ENCODE measurements around the gene SLC9A3.

Gene SLC9A3

DNA sequence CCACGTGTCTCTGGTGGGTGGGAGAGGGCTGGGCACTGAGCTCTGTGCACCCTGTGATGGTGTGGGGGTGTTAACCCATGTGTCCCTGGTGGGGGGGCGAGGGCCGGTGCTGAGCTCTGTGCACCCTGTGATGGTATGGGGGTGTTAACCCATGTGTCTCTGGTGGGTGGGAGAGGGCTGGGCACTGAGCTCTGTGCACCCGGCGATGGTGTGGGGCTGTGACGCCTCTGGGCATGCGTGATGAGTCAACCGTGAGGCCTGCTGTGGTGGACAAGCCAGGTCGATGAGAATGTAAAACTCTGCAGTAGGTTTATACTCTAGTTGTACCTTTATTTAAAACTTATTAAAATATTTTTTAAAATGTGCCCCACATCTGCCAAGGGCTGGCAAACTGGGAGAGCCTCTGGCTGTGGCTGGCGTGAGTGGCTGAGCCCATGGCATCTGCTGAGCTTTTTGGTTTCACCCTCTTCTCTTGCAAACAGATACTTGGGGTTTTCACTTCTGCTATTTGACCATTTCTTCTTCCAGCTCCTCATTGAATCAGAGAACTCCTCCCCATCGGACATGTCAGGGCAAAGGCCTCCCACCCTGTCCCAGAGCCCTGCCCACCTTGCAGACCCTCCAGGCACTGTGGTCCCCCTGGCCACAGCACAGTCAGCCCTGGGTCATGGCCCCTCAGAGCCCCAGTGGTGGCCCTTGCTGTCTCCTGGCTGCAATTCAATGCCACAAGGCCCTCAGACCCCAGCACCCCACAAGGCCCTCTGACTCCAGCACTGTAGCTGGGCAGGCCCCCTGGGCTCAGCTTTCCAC, 99.7 kb downstream of the SLC9A3 start:
- H3K4me1 ChIP-seq (ENCODE audit: control insufficient read depth, low read length) = peaks cover 43% of the 10 kb centered on the region
- no peaks in the 10 kb centered on the region for H3K27me3 ChIP-seq (ENCODE audit: control insufficient read depth, low read length)
- TF ChIP-seq EZH2phosphoT487 (IDR thresholded peaks at IDR 0.05; ENCODE audit: borderline replicate concordance, low read length) = no peak
- TF ChIP-seq, protein P1, sequence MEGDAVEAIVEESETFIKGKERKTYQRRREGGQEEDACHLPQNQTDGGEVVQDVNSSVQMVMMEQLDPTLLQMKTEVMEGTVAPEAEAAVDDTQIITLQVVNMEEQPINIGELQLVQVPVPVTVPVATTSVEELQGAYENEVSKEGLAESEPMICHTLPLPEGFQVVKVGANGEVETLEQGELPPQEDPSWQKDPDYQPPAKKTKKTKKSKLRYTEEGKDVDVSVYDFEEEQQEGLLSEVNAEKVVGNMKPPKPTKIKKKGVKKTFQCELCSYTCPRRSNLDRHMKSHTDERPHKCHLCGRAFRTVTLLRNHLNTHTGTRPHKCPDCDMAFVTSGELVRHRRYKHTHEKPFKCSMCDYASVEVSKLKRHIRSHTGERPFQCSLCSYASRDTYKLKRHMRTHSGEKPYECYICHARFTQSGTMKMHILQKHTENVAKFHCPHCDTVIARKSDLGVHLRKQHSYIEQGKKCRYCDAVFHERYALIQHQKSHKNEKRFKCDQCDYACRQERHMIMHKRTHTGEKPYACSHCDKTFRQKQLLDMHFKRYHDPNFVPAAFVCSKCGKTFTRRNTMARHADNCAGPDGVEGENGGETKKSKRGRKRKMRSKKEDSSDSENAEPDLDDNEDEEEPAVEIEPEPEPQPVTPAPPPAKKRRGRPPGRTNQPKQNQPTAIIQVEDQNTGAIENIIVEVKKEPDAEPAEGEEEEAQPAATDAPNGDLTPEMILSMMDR (IDR thresholded peaks at IDR 0.05; ENCODE audit: low read depth, low read length, poor library complexity, severe bottlenecking) = no peak
- H3K36me3 ChIP-seq (ENCODE audit: control insufficient read depth, low read length) = peaks cover 29% of the 10 kb centered on the region
- H3K9me3 ChIP-seq (ENCODE audit: control insufficient read depth, insufficient read depth, low read length) = no peaks in the 10 kb centered on the region
- H3K79me2 ChIP-seq (ENCODE audit: control insufficient read depth, low read length) = no peaks in the 10 kb centered on the region
- peak overlapping the region; percentile 84 for H3K27ac ChIP-seq (ENCODE audit: low read depth, low read length)
- no peaks in the 10 kb centered on the region for H4K20me1 ChIP-seq (ENCODE audit: control insufficient read depth, insufficient read depth, low read depth, low read length)
- peak overlapping the region; percentile 51 for H3K4me3 ChIP-seq (ENCODE audit: low read length)
- peak overlapping the region; percentile 68 for H3K4me2 ChIP-seq (ENCODE audit: low read length)
- no peaks in the 10 kb centered on the region for H3K9me2 ChIP-seq (replicated peaks; ENCODE audit: control insufficient read depth, low read length)
- H3F3A ChIP-seq (ENCODE audit: control insufficient read depth, insufficient read depth) = no peaks in the 10 kb centered on the region; the same call in 1 of the 2 replicates

- Histone ChIP-seq H3K4me3 (ENCODE audit: low read length) (peak overlapping the region; percentile 51), H4K20me1 (ENCODE audit: control insufficient read depth, insufficient read depth, low read depth, low read length) (no peaks in the 10 kb centered on the region), H3K36me3 (ENCODE audit: control insufficient read depth, low read length) (peaks cover 24% of the 10 kb centered on the region), H3K4me1 (ENCODE audit: control insufficient read depth, low read length) (peaks cover 35% of the 10 kb centered on the region), H3K27ac (ENCODE audit: low read depth, low read length) (peak overlapping the region; percentile 84), H3K4me2 (ENCODE audit: low read length) (peak overlapping the region; percentile 68), H3K79me2 (ENCODE audit: control insufficient read depth, low read length) (no peaks in the 10 kb centered on the region), H3K9me3 (ENCODE audit: control insufficient read depth, insufficient read depth, low read length) (no peaks in the 10 kb centered on the region), H3K27me3 (ENCODE audit: control insufficient read depth, low read length) (no peaks in the 10 kb centered on the region), H3F3A (ENCODE audit: control insufficient read depth, insufficient read depth) (no peaks in the 10 kb centered on the region; the same call in 1 of the 2 replicates), H3K9me2 (replicated peaks; ENCODE audit: control insufficient read depth, low read length) (no peaks in the 10 kb centered on the region)
- TF ChIP-seq, protein P1 (IDR thresholded peaks at IDR 0.05; ENCODE audit: low read depth, low read length, poor library complexity, severe bottlenecking) = no peak
- no peak for TF ChIP-seq EZH2phosphoT487 (IDR thresholded peaks at IDR 0.05; ENCODE audit: borderline replicate concordance, low read length)
Observed at GRCh38 chr5:423626-424261, 100.5 kb downstream of the SLC9A3 start.

GRCh38 chr5:423233-423565, 101.0 kb downstream of the SLC9A3 start:
- no peak overlapping the region for H3K27ac ChIP-seq (ENCODE audit: low read depth, low read length)
- peaks cover 33% of the 10 kb centered on the region for H3K4me1 ChIP-seq (ENCODE audit: control insufficient read depth, low read length)
- no peak for TF ChIP-seq EZH2phosphoT487 (IDR thresholded peaks at IDR 0.05; ENCODE audit: borderline replicate concordance, low read length)
- TF ChIP-seq, protein P1 (IDR thresholded peaks at IDR 0.05; ENCODE audit: low read depth, low read length, poor library complexity, severe bottlenecking) = no peak
- H4K20me1 ChIP-seq (ENCODE audit: control insufficient read depth, insufficient read depth, low read depth, low read length) = no peaks in the 10 kb centered on the region
- no peaks in the 10 kb centered on the region; the same call in 1 of the 2 replicates for H3F3A ChIP-seq (ENCODE audit: control insufficient read depth, insufficient read depth)
- peaks cover 27% of the 10 kb centered on the region for H3K36me3 ChIP-seq (ENCODE audit: control insufficient read depth, low read length)
- H3K27me3 ChIP-seq (ENCODE audit: control insufficient read depth, low read length) = no peaks in the 10 kb centered on the region
- H3K9me2 ChIP-seq (replicated peaks; ENCODE audit: control insufficient read depth, low read length) = no peaks in the 10 kb centered on the region
- no peak overlapping the region for H3K4me3 ChIP-seq (ENCODE audit: low read length)
- no peak overlapping the region for H3K4me2 ChIP-seq (ENCODE audit: low read length)
- no peaks in the 10 kb centered on the region for H3K9me3 ChIP-seq (ENCODE audit: control insufficient read depth, insufficient read depth, low read length)
- H3K79me2 ChIP-seq (ENCODE audit: control insufficient read depth, low read length) = no peaks in the 10 kb centered on the region
